GM11168 (cell line): ENCODE measurements around the gene TMEM184A.

Experiments used
- in situ Hi-C: fragments of 300-500 bp; cut with MboI; formaldehyde crosslinking; loops from one replicate; pipeline ENCODE4 v1.12.0; 2022; ENCODE audit warnings: low sequenced_read_pairs; ENCODE audit not compliant: unreplicated experiment

Gene TMEM184A

DNA sequence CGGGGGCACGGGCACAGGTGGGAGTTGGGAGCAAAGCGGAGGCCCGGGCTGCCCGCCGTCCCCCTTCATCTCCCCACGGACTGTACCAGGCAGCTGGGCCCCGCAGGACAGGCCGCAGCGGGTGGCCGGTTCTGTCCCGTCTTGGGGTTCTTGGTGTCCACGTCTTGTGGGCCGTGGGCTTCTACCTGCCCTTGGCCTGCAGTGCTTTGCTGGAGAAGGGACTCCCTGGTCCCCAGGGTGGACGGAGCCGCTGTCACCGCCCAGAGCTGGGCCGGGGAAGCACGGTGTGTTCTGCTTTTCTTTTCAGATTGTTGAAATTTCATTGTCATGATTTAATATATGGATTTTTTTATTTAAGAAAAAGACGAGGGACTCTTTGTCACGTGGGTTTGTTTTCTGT lies 13.7 kb downstream of the TMEM184A start:
- in situ Hi-C loops, result no loop called here

GRCh38 chr7:1541431-1542162 lies 14.4 kb downstream of the TMEM184A start:
- in situ Hi-C loops, result no loop called here

- in situ Hi-C loops, result no loop called here
These were observed 15.2 kb downstream of the TMEM184A start for GRCh38 chr7:1540776-1541271.

DNA sequence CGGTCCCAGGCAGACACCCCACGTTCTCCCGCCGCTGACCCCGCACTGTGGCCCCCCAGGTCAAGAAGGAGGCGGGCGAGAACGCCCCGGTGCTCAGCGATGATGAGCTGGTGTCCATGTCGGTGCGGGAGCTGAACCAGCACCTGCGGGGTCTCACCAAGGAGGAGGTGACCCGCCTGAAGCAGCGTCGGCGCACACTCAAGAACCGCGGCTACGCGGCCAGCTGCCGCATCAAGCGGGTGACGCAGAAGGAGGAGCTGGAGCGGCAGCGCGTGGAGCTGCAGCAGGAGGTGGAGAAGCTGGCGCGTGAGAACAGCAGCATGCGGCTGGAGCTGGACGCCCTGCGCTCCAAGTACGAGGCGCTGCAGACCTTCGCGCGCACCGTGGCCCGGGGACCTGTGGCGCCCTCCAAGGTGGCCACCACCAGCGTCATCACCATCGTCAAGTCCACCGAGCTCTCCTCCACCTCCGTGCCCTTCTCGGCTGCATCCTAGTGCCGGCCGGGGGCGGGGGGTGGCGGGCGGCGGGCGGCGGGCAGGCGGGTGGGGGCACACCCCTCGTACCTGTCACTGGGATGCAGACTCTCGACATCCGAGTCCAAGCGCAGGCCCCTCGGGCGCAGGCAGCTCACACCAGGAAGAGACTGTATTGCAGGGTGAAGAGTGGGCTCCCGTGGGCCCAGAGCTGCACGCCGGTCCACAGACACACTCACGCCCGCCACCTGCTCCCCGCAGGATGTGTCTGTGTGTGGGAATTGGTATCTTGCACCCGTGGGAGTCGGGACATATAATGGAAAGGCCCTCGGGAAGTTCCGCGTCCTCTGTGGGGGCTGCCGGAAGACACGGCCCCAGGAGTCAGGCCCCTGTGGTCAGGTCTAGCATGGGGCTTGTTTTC lies 15.9 kb downstream of the TMEM184A start:
- in situ Hi-C loops, result no loop called here

DNA sequence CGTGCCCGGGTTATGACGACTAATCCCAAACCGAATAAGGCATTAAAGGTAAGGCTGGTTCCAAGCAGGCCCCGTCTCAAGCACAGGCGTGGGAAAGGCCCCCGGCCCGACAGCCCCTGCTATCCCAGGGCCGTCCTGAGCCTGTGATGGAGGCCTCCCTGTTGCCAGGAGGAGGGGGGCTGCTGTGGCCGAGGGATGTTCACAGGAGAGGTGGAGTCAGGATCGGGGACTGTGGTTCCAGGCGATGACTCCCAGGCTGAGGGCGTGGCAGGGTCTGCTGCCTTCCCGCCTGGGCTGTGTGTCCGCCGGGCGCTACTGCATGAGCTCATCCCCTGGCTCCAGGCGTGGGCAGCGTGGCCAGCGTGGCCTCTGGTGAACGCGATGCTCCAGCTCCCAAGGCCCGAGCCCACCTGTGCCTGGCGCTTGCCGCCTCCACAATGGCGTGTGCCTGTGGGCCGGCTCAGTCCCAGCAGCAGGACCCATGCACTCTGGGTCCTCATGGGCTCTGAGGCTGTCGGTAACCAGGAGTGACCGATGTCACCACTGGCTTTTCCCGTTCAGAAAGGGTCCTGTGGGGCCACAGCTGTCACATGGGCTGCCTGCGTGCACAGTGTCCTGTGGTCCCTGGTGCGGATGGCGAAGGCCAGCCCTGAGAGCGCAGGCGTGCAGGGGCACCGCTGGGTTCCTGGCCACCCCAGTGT lies 16.7 kb downstream of the TMEM184A start:
- in situ Hi-C loops, result no loop called here

- in situ Hi-C loops, result no loop called here
These were observed 17.3 kb downstream of the TMEM184A start for GRCh38 chr7:1538544-1539180.

DNA sequence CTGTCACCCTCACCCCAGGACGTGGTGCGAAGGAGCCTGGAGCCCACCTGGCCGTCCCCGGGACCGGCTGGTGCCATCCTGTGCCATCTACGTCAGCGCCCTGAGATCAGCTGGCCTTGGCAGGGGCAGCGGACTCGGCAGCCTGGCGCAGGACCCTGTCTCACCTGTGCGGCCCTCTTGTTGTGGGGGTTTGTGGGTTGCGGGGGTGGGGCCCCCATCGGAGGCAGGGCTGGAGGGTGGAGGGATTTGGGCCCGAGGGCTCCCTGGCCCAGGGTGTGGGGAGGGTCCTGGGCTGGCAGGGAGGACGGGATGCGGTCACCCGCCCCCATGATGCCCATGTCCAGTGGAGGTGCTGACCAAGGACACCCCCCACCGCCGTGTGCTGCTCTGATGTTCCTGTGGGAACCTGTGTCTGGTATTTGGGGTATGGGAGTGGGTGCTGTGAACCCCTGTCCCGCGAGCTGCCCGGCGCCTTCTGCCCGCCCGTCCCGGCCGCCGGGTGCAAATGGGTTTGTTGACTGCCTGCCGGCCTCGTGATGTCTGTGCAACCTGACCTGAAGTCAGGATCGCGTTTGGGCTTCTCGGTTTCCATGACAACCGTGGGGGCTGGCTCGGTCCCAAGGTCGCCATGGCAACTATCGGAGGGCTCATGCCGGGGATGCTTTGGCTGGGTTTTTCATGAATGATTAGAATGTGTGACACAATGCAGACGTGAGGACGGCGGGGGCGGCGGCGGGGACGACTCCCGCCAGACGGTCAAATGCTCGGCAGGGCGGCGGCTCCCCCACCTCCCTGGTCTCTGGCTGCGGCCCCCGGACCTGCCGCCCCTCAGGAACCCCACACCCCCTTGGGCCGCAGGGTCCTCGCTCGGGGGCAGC lies 18.2 kb downstream of the TMEM184A start:
- in situ Hi-C loops, result no loop called here

GRCh38 chr7:1536743-1537534 lies 19.1 kb downstream of the TMEM184A start:
- in situ Hi-C loops, result no loop called here

- in situ Hi-C loops, result no loop called here
These were observed 19.6 kb downstream of the TMEM184A start for GRCh38 chr7:1536455-1536742.

- in situ Hi-C loops, result no loop called here
These were observed 20.1 kb downstream of the TMEM184A start for GRCh38 chr7:1535701-1536454.

DNA sequence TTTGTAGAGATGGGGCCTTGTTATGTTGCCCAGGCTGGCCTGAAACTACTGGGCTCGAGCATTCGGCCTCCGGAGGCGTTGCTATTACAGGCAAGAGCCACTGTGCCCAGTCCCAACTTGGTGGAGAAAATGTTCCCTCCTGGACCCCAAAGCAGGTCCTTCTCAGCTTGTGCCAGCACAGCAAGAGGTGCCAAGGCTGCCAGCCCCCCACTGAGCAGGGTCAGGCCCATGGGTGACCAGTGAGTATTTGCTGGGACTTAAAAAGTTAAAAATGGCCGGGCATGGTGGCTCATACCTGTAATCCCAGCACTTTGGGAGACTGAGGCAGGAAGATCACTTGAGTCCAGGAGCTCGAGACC lies 20.9 kb downstream of the TMEM184A start:
- in situ Hi-C loops, result no loop called here

DNA sequence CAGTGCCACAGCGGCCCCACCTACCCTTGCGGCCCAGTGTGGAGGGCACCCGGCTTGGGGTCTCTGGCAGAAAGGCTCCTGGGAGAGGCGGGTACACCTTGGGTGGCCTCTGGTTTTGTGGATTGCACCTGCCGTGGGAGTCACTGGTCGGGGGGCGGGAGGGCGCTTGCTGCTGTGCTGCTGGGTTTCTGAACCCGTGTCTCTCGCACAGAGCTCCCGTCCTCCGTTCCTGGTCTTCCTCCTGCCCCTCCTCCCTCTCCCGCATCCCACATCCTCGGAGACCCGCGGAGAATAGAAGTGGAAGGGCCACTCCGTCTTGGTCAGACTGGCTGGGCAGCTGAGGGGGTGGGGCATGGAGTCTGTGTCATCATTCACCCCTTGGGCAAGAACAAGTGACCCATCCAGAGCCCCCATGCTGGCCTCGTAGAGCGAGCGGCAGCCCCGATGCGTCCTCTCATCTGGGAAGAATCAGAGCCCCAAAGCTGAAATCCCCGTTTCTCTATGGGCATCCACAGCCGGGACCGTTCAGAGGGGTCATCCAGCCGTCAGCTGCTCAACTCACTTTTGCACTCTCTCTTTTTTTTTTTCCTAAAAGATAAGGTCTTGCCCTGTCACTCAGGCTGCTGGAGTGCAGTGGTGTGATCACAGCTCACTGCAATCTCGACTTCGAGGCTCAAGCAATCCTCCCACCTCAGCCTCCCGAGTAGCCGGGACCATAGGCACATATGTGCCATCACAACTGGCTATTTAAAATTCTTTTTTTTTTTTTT lies 21.5 kb downstream of the TMEM184A start:
- in situ Hi-C loops, result no loop called here

DNA sequence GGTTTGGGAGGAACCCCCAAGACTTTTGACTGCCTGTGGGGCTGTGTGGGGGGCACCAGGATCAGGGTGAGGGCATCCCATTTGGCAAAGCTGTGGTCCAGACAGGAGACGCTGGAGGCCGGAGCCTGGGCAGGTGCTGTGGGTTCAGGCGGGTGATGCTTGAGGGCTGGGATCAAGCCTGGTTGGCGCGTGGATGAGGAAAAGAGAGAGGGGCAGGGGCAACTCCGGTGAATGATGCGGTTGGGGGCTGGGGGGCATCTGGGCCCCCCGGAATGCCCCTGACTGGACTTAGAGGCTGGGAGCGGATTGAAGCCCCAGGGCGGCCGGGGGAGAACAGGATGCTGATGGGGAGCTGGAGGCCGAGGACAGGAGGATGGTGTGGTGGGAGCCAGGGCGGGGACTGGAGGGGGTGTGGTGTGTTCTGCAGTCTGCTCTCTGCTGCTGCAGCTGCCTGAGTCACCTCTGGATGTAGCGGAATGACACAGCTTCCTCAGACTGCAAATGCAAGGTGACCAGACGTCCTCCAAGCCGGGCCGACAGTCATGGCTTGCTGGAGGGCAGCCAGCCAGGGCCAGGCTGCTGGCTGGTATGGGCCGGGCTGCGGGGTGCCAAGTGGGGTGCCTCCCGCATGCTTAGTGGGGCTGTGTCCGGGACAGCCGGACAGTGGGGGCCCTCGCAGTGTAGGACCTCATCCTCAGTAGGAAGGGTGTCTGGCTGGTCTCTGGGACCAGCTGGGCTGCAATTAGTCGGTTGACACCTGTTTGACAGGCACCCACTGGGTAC lies 22.3 kb downstream of the TMEM184A start:
- in situ Hi-C loops, result no loop called here

DNA sequence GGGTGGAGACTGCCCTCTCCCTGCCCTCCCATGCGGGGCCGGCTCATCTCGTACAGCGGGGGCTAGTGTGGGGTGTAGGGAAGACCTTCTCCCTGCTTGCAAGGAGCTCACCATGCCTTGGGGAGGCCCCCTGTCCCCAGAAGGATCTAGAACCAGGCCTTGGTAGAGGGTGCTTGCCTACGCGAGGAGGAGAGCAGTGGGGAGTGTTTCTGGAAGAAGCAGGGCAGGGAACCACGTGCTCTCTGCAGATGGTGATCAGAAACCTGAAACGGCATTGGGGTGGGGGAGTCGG lies 22.8 kb downstream of the TMEM184A start:
- in situ Hi-C loops, result no loop called here

- in situ Hi-C loops, result no loop called here
These were observed 23.4 kb downstream of the TMEM184A start for GRCh38 chr7:1532456-1533254.

GRCh38 chr7:1531979-1532455 lies 24.0 kb downstream of the TMEM184A start:
- in situ Hi-C loops, result no loop called here
